SK-N-SH (cell line): ENCODE results near the gene ARHGAP5. TPM values are rescaled to one million over a fixed set of nuclear protein-coding genes. Genes with fewer than 3 reads are reported as not detected.

Source experiments
- CTCF ChIA-PET: fragments of 300-600, 350-600 bp; formaldehyde crosslinking; extraction: SDS; loops from one replicate; lab custom pipeline; 2021; lab: Yijun Ruan, JAX
- POLR2A ChIA-PET: fragments of 350-600 bp; sonication (Branson Sonifier 250); formaldehyde crosslinking; extraction: SDS; loops from one replicate; lab custom pipeline; 2020; ENCODE audit warnings: antibody characterized with exemption, inconsistent platforms; lab: Yijun Ruan, JAX
- DNase-seq: peaks from one replicate; pipeline ENCODE4 v3.0.0; 2012
- H2AFZ ChIP-seq: fragments of 200-600 bp; sonication (generic); 2 replicates; pipeline ENCODE4 v1.8.1; 2016; ENCODE audit warnings: antibody characterized with exemption, mild to moderate bottlenecking, low read depth
- H3F3A ChIP-seq: fragments of 200-600 bp; sonication (generic); replicated peaks from 2 replicates; pipeline ENCODE3; 2016; ENCODE audit warnings: antibody characterized with exemption, mild to moderate bottlenecking; ENCODE audit not compliant: insufficient read depth
- H3K27ac ChIP-seq, 2 experiments: fragments of 200-500 bp in 1 of 2; fragments of 200-600 bp in 1 of 2; sonication (Bioruptor generic) in 1 of 2; sonication (generic), shearing (Covaris generic) in 1 of 2; 2 replicates each; pipeline versions ENCODE4 v1.5.1 to v1.6.1; 2014 to 2016; ENCODE audit warnings: low read depth in 2 of 2, inconsistent platforms in 1 of 2, low read length in 1 of 2, mild to moderate bottlenecking in 1 of 2, mixed read lengths in 1 of 2
- H3K27me3 ChIP-seq: fragments of 200-600 bp; sonication (generic), shearing (Covaris generic); 2 replicates; pipeline ENCODE4 v1.6.1; 2016; ENCODE audit warnings: mixed run types; ENCODE audit not compliant: insufficient read depth
- H3K36me3 ChIP-seq, 2 experiments: fragments of 200-500 bp in 1 of 2; fragments of 200-600 bp in 1 of 2; sonication (Bioruptor generic) in 1 of 2; sonication (generic) in 1 of 2; replicated peaks in 1 of 2; 2 replicates each; pipeline versions ENCODE3 to v1.5.1; 2014 to 2016; ENCODE audit warnings: low read length in 1 of 2, mild to moderate bottlenecking in 1 of 2; ENCODE audit not compliant: insufficient read depth in 2 of 2, control insufficient read depth in 1 of 2
- H3K4me1 ChIP-seq, 2 experiments: fragments of 200-500 bp in 1 of 2; fragments of 200-600 bp in 1 of 2; sonication (Bioruptor generic) in 1 of 2; sonication (generic), shearing (Covaris generic) in 1 of 2; 2 replicates each; pipeline versions ENCODE4 v1.5.1 to v1.6.1; 2014 to 2016; ENCODE audit warnings: low read depth in 1 of 2, low read length in 1 of 2, mixed run types in 1 of 2; ENCODE audit not compliant: insufficient read depth in 2 of 2, control insufficient read depth in 1 of 2
- H3K4me2 ChIP-seq: fragments of 200-600 bp; sonication (generic), shearing (Covaris generic); 2 replicates; pipeline ENCODE4 v1.6.1; 2017; ENCODE audit warnings: mixed run types
- H3K4me3 ChIP-seq, 2 experiments: fragments of 200-500 bp in 1 of 2; fragments of 200-600 bp in 1 of 2; sonication (Bioruptor generic) in 1 of 2; sonication (generic), shearing (Covaris generic) in 1 of 2; 2 replicates each; pipeline versions ENCODE4 v1.5.1 to v1.8.1; 2014 to 2016; ENCODE audit warnings: low read depth in 2 of 2, inconsistent platforms in 1 of 2, low read length in 1 of 2, mild to moderate bottlenecking in 1 of 2, mixed read lengths in 1 of 2, moderate library complexity in 1 of 2
- H3K79me2 ChIP-seq: fragments of 200-600 bp; sonication (generic); 2 replicates; pipeline ENCODE4 v1.8.1; 2017; ENCODE audit warnings: mild to moderate bottlenecking; ENCODE audit not compliant: insufficient read depth
- H3K9ac ChIP-seq: fragments of 200-600 bp; sonication (generic); 2 replicates; pipeline ENCODE4 v1.6.1; 2017; ENCODE audit warnings: mixed run types
- H3K9me2 ChIP-seq: fragments of 200-600 bp; sonication (generic); 2 replicates; pipeline ENCODE4 v1.6.1; 2017; ENCODE audit warnings: mixed run types
- H3K9me3 ChIP-seq: fragments of 200-600 bp; sonication (generic); 2 replicates; pipeline ENCODE4 v1.6.1; 2017; ENCODE audit warnings: mixed run types, mild to moderate bottlenecking, moderate library complexity
- H4K20me1 ChIP-seq: fragments of 200-600 bp; sonication (generic); 2 replicates; pipeline ENCODE4 v1.6.1; 2017; ENCODE audit warnings: mild to moderate bottlenecking, mixed run types; ENCODE audit not compliant: insufficient read depth
- EZH2phosphoT487 ChIP-seq: fragments of 200-600 bp; sonication (generic); IDR thresholded peaks from 2 replicates; pipeline ENCODE4 v1.6.1; 2017; ENCODE audit warnings: low read depth, mixed run types, mild to moderate bottlenecking, antibody characterized with exemption, moderate library complexity, borderline replicate concordance
- FOSL2 ChIP-seq: IDR thresholded peaks from 2 replicates; pipeline ENCODE4 v1.4.0; 2012; ENCODE audit warnings: low read depth, mild to moderate bottlenecking, moderate library complexity, borderline replicate concordance
- JUND ChIP-seq: IDR thresholded peaks from 2 replicates; pipeline ENCODE4 v1.4.0; 2012
- MAX ChIP-seq: IDR thresholded peaks from 2 replicates; pipeline ENCODE4 v1.4.0; 2012; ENCODE audit warnings: low read depth
- MEF2A ChIP-seq: IDR thresholded peaks from 2 replicates; pipeline ENCODE4 v1.4.0; 2012; ENCODE audit warnings: low read depth, borderline replicate concordance
- NRF1 ChIP-seq: IDR thresholded peaks from 2 replicates; pipeline ENCODE4 v1.6.1; 2012; ENCODE audit warnings: low read depth, mild to moderate bottlenecking, low read length
- RAD21 ChIP-seq: IDR thresholded peaks from 2 replicates; pipeline ENCODE4 v1.6.1; 2012; ENCODE audit warnings: mild to moderate bottlenecking, low read length
- YY1 ChIP-seq: IDR thresholded peaks from 2 replicates; pipeline ENCODE4 v1.4.0; 2012; ENCODE audit warnings: low read depth, mild to moderate bottlenecking
- WGBS: methylation state at CpG from one replicate; pipeline ENCODE4 v1.1.6; 2017; ENCODE audit warnings: low lambda C conversion rate; 5-methylcytosine and 5-hydroxymethylcytosine counted together
- polyA plus RNA-seq, 3 experiments: library from polyadenylated mRNA; depleted of rRNA; stranded (reverse); fragments of >200 nt; gene quantifications; 2 replicates each; pipeline ENCODE4 v1.2.3, GENCODE V29; 2012
- TF ChIP-seq, protein P1 (sequence below): IDR thresholded peaks from 2 replicates; pipeline ENCODE4 v1.4.0; 2012; ENCODE audit warnings: low read depth, borderline replicate concordance

The ARHGAP5 gene
- polyA plus RNA-seq, 1 of the 3 experiments (the other 2 are of a cell fraction), result 7.2 TPM

DNA sequence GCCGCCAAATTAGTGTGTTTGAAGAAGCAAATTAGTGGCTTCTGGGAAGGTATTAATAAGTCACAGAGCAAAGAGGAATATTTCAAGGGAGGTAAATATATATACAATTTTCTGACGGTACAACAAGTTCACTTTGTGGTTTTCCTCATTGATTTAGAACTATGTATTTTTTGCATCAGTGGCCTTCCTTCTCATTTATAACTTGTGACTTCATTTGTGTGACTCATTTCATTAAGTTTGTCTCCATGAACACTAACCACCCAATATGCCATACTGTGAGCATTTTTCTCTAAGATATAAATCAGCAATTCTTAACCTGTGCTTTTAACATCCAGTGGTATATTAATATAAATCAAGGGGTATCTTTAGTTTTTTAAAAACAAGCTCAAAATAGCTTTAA, 29.3 kb upstream of the ARHGAP5 start:
- ChIA-PET CTCF (interaction anchor here (1.3 to 1.5 kb wide), 3 partner anchors 9 to 122 kb away, joined by 3 to 6 read pairs (median 5); no protein-coding TSS in a partner anchor), POLR2A (no interaction called here)
- no peak overlapping the region for H3K4me2 ChIP-seq
- DNase-seq, result no peak
- no peaks in the 10 kb centered on the region for H3K9me3 ChIP-seq
- H2AFZ ChIP-seq, result no peak overlapping the region
- 71% methylated on average over 2 of the region's 2 CpGs for WGBS
- no peaks in the 10 kb centered on the region for H3F3A ChIP-seq
- H3K9ac ChIP-seq, result no peak overlapping the region
- no peak overlapping the region for H3K27ac ChIP-seq
- no peaks in the 10 kb centered on the region for H3K27me3 ChIP-seq
- H3K4me1 ChIP-seq, result no peaks in the 10 kb centered on the region
- no peaks in the 10 kb centered on the region for H3K9me2 ChIP-seq
- no peaks in the 10 kb centered on the region for H3K36me3 ChIP-seq
- no peak overlapping the region for H3K4me3 ChIP-seq
- TF ChIP-seq EZH2phosphoT487 (no peak), FOSL2 (0 out of 2 replicates have a peak, but pooled peaks have one; percentile 8), JUND (0 out of 2 replicates have a peak, but pooled peaks have one; percentile 4), YY1 (no peak)
- TF ChIP-seq, protein P1, sequence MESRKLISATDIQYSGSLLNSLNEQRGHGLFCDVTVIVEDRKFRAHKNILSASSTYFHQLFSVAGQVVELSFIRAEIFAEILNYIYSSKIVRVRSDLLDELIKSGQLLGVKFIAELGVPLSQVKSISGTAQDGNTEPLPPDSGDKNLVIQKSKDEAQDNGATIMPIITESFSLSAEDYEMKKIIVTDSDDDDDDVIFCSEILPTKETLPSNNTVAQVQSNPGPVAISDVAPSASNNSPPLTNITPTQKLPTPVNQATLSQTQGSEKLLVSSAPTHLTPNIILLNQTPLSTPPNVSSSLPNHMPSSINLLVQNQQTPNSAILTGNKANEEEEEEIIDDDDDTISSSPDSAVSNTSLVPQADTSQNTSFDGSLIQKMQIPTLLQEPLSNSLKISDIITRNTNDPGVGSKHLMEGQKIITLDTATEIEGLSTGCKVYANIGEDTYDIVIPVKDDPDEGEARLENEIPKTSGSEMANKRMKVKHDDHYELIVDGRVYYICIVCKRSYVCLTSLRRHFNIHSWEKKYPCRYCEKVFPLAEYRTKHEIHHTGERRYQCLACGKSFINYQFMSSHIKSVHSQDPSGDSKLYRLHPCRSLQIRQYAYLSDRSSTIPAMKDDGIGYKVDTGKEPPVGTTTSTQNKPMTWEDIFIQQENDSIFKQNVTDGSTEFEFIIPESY, result no peak
- no peaks in the 10 kb centered on the region for H4K20me1 ChIP-seq
- H3K79me2 ChIP-seq, result no peaks in the 10 kb centered on the region

DNA sequence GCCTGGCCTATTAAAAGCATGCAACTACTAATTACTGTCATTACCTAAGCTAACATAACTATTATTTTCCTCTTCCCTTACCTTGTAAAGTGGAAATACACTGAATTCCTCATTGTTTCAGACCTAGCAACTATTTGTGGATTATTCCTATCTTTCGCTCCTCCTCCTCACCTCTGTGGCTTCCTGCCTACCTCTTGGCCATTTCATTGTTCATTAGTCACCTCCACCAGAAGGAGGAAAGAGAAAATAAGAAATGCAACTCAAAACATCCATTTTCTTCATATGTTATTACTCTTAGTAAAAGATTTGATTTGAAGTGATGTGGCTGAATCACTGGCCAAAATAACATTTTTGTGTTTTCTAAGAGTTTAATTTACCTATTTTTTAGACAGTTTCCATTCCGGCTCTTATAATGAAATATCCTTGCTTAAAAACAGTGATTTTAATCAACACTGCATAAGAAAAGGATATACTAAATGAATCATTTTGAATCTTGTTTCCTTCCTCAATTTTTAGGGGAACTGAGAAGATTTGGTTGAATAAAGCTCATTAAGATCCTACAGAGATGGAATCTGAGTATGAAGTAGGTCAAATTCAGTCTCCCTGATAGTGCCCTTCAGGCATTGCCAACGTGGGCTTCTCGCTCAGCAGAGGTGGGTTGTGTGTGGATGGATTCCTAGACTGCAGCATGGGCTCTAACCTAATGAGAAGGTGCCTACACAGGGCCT, 27.6 kb upstream of the ARHGAP5 start:
- no peaks in the 10 kb centered on the region for H3K36me3 ChIP-seq
- ChIA-PET CTCF (interaction anchor here (1.1 kb wide), 1 partner anchor 11 kb away, joined by 3 read pairs; no protein-coding TSS in a partner anchor), POLR2A (no interaction called here)
- H3K9ac ChIP-seq, result no peak overlapping the region
- no peaks in the 10 kb centered on the region for H3F3A ChIP-seq
- H3K27me3 ChIP-seq, result no peaks in the 10 kb centered on the region
- H3K4me1 ChIP-seq, result no peaks in the 10 kb centered on the region
- no peak for TF ChIP-seq NRF1
- no peak for TF ChIP-seq MEF2A
- no peak for TF ChIP-seq MAX
- no peak overlapping the region for H3K4me2 ChIP-seq
- no peaks in the 10 kb centered on the region for H3K9me2 ChIP-seq
- no peak overlapping the region for H2AFZ ChIP-seq
- no peaks in the 10 kb centered on the region for H3K9me3 ChIP-seq
- H4K20me1 ChIP-seq, result no peaks in the 10 kb centered on the region
- H3K27ac ChIP-seq, result no peak overlapping the region
- no peaks in the 10 kb centered on the region for H3K79me2 ChIP-seq
- DNase-seq, result no peak
- H3K4me3 ChIP-seq, result no peak overlapping the region
- 86% methylated on average over 4 of the region's 4 CpGs for WGBS

GRCh38 chr14:32050878-32051277, 26.2 kb upstream of the ARHGAP5 start:
- H4K20me1 ChIP-seq, result no peaks in the 10 kb centered on the region
- TF ChIP-seq RAD21, result no peak
- no peak for TF ChIP-seq JUND
- H3K4me3 ChIP-seq, result no peak overlapping the region
- H3K9me2 ChIP-seq, result no peaks in the 10 kb centered on the region
- no peak overlapping the region for H3K9ac ChIP-seq
- no peaks in the 10 kb centered on the region for H3F3A ChIP-seq
- H3K79me2 ChIP-seq, result no peaks in the 10 kb centered on the region
- H3K36me3 ChIP-seq, result no peaks in the 10 kb centered on the region
- H3K27me3 ChIP-seq, result no peaks in the 10 kb centered on the region
- no peak overlapping the region for H3K27ac ChIP-seq
- H3K9me3 ChIP-seq, result no peaks in the 10 kb centered on the region
- H2AFZ ChIP-seq, result no peak overlapping the region
- no peaks in the 10 kb centered on the region for H3K4me1 ChIP-seq
- no peak for DNase-seq
- ChIA-PET POLR2A (no interaction called here), CTCF (no interaction called here)
- no peak overlapping the region for H3K4me2 ChIP-seq
